ENCODE data around the gene FNDC4. TPM values are rescaled to one million over a fixed set of nuclear protein-coding genes. Genes with fewer than 3 reads are reported as not detected.

The FNDC4 gene
- 15.2 and 19.4 TPM in 2 replicates for total RNA-seq

GRCh38 chr2:27494944-27495554 lies at the start of gene FNDC4:
Gene FNDC4, minus strand, starts transcription at chr2:27495200. Its CDS starts 521 bp downstream, at chr2:27494679.

GRCh38 chr2:27496357-27497287 lies 1.6 kb upstream of the FNDC4 start, which contains the start of gene GCKR:
Gene GCKR, plus strand, starts transcription at chr2:27496839. Its CDS starts 66 bp downstream, at chr2:27496905.

GRCh38 chr2:27489498-27490397 lies 5.3 kb downstream of the FNDC4 start, which contains the start of gene IFT172:
Gene IFT172, minus strand, starts transcription at chr2:27489743. Its CDS starts 90 bp downstream, at chr2:27489653.

GRCh38 chr2:27441958-27442919 lies 52.8 kb downstream of the FNDC4 start, which contains the start of gene KRTCAP3:
Gene KRTCAP3, plus strand, starts transcription at chr2:27442381. Its CDS starts 32 bp downstream, at chr2:27442413.

Other genes with a start within 250 kb of the FNDC4 start
- not detected in 2 replicates for gene SLC30A3, start 232.2 kb downstream of the FNDC4 start, total RNA-seq
- not detected in 2 replicates for gene DNAJC5G, start 219.8 kb downstream of the FNDC4 start, total RNA-seq
- 0.09 TPM in 1 of 2 replicates, not detected in the other for gene TRIM54, start 212.8 kb downstream of the FNDC4 start, total RNA-seq
- 0.16 and 0.26 TPM in 2 replicates for gene UCN, start 186.8 kb downstream of the FNDC4 start, total RNA-seq
- gene MPV17, start 172.1 kb downstream of the FNDC4 start, total RNA-seq: 73.6 and 79.1 TPM in 2 replicates
- 13.7 and 23.5 TPM in 2 replicates for gene GTF3C2, start 138.4 kb downstream of the FNDC4 start, total RNA-seq
- gene EIF2B4, start 124.9 kb downstream of the FNDC4 start, total RNA-seq: 29.3 and 31.5 TPM in 2 replicates
- 121 and 127 TPM in 2 replicates for gene SNX17, start 124.6 kb downstream of the FNDC4 start, total RNA-seq
- 5.3 and 6.6 TPM in 2 replicates for gene ZNF513, start 114.5 kb downstream of the FNDC4 start, total RNA-seq
- 80.7 and 83.5 TPM in 2 replicates for gene PPM1G, start 85.6 kb downstream of the FNDC4 start, total RNA-seq
- 90.0 and 94.5 TPM in 2 replicates for gene NRBP1, start 66.6 kb downstream of the FNDC4 start, total RNA-seq
- gene KRTCAP3, start 52.8 kb downstream of the FNDC4 start, total RNA-seq: 0.26 and 0.47 TPM in 2 replicates
- gene IFT172, start 5.5 kb downstream of the FNDC4 start, total RNA-seq: 32.3 and 51.1 TPM in 2 replicates
- 0.16 TPM in 1 of 2 replicates, not detected in the other for gene GCKR, start 1.6 kb upstream of the FNDC4 start, total RNA-seq
- gene ZNF512, start 87.8 kb upstream of the FNDC4 start, total RNA-seq: 16.1 and 16.8 TPM in 2 replicates
- gene CCDC121, start 133.8 kb upstream of the FNDC4 start, total RNA-seq: 1.7 and 3.0 TPM in 2 replicates
- 24.9 and 33.0 TPM in 2 replicates for gene GPN1, start 133.8 kb upstream of the FNDC4 start, total RNA-seq
- 14.2 and 22.8 TPM in 2 replicates for gene SUPT7L, start 168.4 kb upstream of the FNDC4 start, total RNA-seq
- 21.6 and 22.1 TPM in 2 replicates for gene SLC4A1AP, start 168.7 kb upstream of the FNDC4 start, total RNA-seq